Chondrocyte (in vitro differentiated cells): ENCODE data around the gene TICAM1. TPM values are rescaled to one million over a fixed set of nuclear protein-coding genes. Genes with fewer than 3 reads are reported as not detected.
"Not testable (repeated sequence)": the region's sequence is repeated elsewhere in the genome, so short reads cannot be mapped to it uniquely, and the experiment has no call there.

ENCODE experiments used
- DNase-seq: peaks from one replicate; pipeline ENCODE4 v3.0.0; 2021; ENCODE audit warnings: mixed read lengths, low spot score
- H3K27ac Mint-ChIP-seq: one replicate; pipeline ENCODE4 v1.8.0; 2021; ENCODE audit warnings: mild to moderate bottlenecking, moderate library complexity, mixed read lengths; ENCODE audit not compliant: unreplicated experiment
- H3K27me3 Mint-ChIP-seq: 2 replicates; pipeline ENCODE4 v1.8.0; 2021; ENCODE audit warnings: low read depth, mixed read lengths
- H3K36me3 Mint-ChIP-seq: 2 replicates; pipeline ENCODE4 v1.8.0; 2021; ENCODE audit warnings: low read depth, mixed read lengths
- H3K4me1 Mint-ChIP-seq: 2 replicates; pipeline ENCODE4 v1.8.0; 2021; ENCODE audit warnings: low read depth, mild to moderate bottlenecking, mixed read lengths
- H3K4me3 Mint-ChIP-seq: one replicate; pipeline ENCODE4 v1.8.0; 2021; ENCODE audit warnings: mild to moderate bottlenecking, moderate library complexity, mixed read lengths; ENCODE audit not compliant: unreplicated experiment
- H3K9me3 Mint-ChIP-seq: 2 replicates; pipeline ENCODE4 v1.8.0; 2021; ENCODE audit warnings: low read depth, mixed read lengths
- total RNA-seq: library from RNA; stranded (reverse); gene quantifications from 3 replicates; pipeline ENCODE4 v1.2.1, GENCODE V29; 2021
- TF ChIP-seq, protein P1 (sequence below): fragments of 200-600 bp; sonication (generic); IDR thresholded peaks from 2 replicates; pipeline ENCODE4 v1.5.0; 2021; ENCODE audit warnings: antibody characterized with exemption, mild to moderate bottlenecking, moderate library complexity

The TICAM1 gene
- total RNA-seq, 1 donor from 2014 or later = 12.3 TPM

GRCh38 chr19:4861147-4861546 lies 29.6 kb upstream of the TICAM1 start:
- Mint-ChIP-seq H3K9me3 (no peaks in the 10 kb centered on the region), H3K27me3 (no peaks in the 10 kb centered on the region), H3K36me3 (peaks cover 4% of the 10 kb centered on the region), H3K4me3 (no peak overlapping the region), H3K4me1 (peaks cover 6% of the 10 kb centered on the region), H3K27ac (no peak overlapping the region)
- DNase-seq = no peak
- TF ChIP-seq, protein P1, sequence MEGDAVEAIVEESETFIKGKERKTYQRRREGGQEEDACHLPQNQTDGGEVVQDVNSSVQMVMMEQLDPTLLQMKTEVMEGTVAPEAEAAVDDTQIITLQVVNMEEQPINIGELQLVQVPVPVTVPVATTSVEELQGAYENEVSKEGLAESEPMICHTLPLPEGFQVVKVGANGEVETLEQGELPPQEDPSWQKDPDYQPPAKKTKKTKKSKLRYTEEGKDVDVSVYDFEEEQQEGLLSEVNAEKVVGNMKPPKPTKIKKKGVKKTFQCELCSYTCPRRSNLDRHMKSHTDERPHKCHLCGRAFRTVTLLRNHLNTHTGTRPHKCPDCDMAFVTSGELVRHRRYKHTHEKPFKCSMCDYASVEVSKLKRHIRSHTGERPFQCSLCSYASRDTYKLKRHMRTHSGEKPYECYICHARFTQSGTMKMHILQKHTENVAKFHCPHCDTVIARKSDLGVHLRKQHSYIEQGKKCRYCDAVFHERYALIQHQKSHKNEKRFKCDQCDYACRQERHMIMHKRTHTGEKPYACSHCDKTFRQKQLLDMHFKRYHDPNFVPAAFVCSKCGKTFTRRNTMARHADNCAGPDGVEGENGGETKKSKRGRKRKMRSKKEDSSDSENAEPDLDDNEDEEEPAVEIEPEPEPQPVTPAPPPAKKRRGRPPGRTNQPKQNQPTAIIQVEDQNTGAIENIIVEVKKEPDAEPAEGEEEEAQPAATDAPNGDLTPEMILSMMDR = no peak

DNA sequence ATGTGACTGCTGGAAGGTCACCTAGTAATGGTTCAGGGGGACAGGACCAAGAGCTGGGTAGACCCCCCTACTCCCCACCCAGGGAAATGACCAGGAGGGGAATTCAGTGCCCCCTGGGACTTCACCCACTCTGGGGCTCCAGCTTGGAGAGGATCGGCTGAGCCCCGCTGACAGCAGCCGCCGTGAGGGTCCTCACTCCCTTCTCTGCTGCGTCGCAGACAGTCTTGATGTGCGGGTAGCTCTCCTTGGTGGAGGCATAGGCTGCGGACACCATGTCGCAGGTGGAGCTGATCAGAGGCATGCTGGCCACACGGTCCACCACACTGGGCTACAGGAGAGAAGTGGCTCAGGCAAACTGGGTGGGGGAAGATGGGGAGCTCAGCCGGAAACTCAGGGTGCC lies 28.2 kb upstream of the TICAM1 start:
- TF ChIP-seq, protein P1 = no peak
- no peak for DNase-seq
- no peak overlapping the region for H3K4me3 Mint-ChIP-seq
- H3K4me1 Mint-ChIP-seq = peaks cover 3% of the 10 kb centered on the region
- no peaks in the 10 kb centered on the region for H3K9me3 Mint-ChIP-seq
- H3K27ac Mint-ChIP-seq = no peak overlapping the region
- H3K27me3 Mint-ChIP-seq = no peaks in the 10 kb centered on the region
- peaks cover 12% of the 10 kb centered on the region for H3K36me3 Mint-ChIP-seq

- H3K27me3 Mint-ChIP-seq, H3K4me1 Mint-ChIP-seq, H3K9me3 Mint-ChIP-seq, H3K4me3 Mint-ChIP-seq, H3K27ac Mint-ChIP-seq, DNase-seq: not testable (repeated sequence)
- peaks cover 19% of the 10 kb centered on the region for H3K36me3 Mint-ChIP-seq
These were observed 25.0 kb upstream of the TICAM1 start for GRCh38 chr19:4856468-4856867.

GRCh38 chr19:4853506-4853905 lies 22.0 kb upstream of the TICAM1 start:
- not testable (repeated sequence) for H3K4me1 Mint-ChIP-seq, DNase-seq, H3K4me3 Mint-ChIP-seq, H3K27ac Mint-ChIP-seq, H3K27me3 Mint-ChIP-seq, H3K9me3 Mint-ChIP-seq
- peaks cover 20% of the 10 kb centered on the region for H3K36me3 Mint-ChIP-seq

- H3K9me3 Mint-ChIP-seq = no peaks in the 10 kb centered on the region
- peaks cover 2% of the 10 kb centered on the region for H3K4me1 Mint-ChIP-seq
- peaks cover 20% of the 10 kb centered on the region for H3K36me3 Mint-ChIP-seq
- TF ChIP-seq, protein P1 = no peak
- no peaks in the 10 kb centered on the region for H3K27me3 Mint-ChIP-seq
- no peak for DNase-seq
- H3K27ac Mint-ChIP-seq = no peak overlapping the region
- H3K4me3 Mint-ChIP-seq = no peak overlapping the region
These were observed 21.0 kb upstream of the TICAM1 start for GRCh38 chr19:4852484-4852883.

- Mint-ChIP-seq H3K4me1 (peaks cover 2% of the 10 kb centered on the region), H3K4me3 (no peak overlapping the region), H3K27me3 (no peaks in the 10 kb centered on the region), H3K27ac (peak overlapping the region; percentile 76), H3K36me3 (peaks cover 18% of the 10 kb centered on the region), H3K9me3 (no peaks in the 10 kb centered on the region)
- TF ChIP-seq, protein P1 = peak; percentile 86
- DNase-seq = peak; percentile 90
These were observed 20.2 kb upstream of the TICAM1 start for GRCh38 chr19:4851551-4852290.
